ENCODE data around the gene ATP5F1D.

DNA sequence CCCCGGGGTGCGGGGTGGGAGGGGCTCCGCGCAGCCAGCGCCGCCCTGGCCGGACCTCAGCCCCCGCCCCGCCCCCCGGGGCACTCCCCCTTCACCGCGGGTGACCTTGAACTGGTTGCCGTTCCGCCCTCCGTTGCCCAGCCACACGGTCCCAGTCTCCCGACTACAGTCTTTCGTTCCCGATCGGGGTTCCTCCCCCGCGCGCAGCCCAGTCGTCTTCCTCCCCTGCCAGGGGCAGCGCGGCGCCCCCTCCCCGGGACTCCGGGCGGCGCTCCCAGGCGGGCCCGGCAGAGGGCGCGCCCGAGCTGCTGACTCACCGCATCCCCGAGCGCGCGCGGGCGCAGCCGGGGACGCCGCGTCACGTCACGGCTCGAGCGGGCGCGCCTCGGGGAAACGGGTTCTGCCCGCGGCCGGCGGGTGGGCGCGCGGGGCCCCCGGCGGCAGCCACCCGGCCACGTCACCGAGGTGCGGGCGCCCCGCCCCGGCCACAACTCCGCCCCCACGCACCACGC is 7.3 kb downstream of the ATP5F1D start:
- TF ChIP-seq, protein P1, sequence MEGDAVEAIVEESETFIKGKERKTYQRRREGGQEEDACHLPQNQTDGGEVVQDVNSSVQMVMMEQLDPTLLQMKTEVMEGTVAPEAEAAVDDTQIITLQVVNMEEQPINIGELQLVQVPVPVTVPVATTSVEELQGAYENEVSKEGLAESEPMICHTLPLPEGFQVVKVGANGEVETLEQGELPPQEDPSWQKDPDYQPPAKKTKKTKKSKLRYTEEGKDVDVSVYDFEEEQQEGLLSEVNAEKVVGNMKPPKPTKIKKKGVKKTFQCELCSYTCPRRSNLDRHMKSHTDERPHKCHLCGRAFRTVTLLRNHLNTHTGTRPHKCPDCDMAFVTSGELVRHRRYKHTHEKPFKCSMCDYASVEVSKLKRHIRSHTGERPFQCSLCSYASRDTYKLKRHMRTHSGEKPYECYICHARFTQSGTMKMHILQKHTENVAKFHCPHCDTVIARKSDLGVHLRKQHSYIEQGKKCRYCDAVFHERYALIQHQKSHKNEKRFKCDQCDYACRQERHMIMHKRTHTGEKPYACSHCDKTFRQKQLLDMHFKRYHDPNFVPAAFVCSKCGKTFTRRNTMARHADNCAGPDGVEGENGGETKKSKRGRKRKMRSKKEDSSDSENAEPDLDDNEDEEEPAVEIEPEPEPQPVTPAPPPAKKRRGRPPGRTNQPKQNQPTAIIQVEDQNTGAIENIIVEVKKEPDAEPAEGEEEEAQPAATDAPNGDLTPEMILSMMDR (conservative IDR thresholded peaks at IDR 0.05; ENCODE audit: low read depth, low read length) = peak; percentile 60
- no peak for TF ChIP-seq EZH2 (IDR thresholded peaks at IDR 0.05; ENCODE audit: low read length, unreplicated experiment)

All from PC-3 (cell line).